Uterus (tissue), 4 donors: Measurements from ENCODE around the gene ICA1L. TPM values are rescaled to one million over a fixed set of nuclear protein-coding genes. Genes with fewer than 3 reads are reported as not detected.
"Not testable (repeated sequence)": the region's sequence is repeated elsewhere in the genome, so short reads cannot be mapped to it uniquely, and the experiment has no call there.

Experiments
- DNase-seq, 2 donors: peaks; one replicate each; pipeline ENCODE4 v3.0.0-alpha.2; 2019 to 2020
- H3K27ac ChIP-seq, 2 donors: fragments of 200-600 bp; sonication (generic); 1 replicate in 1 of 2; 2 replicates in 1 of 2; pipeline ENCODE4 v1.5.1; 2016 to 2018
- H3K27me3 ChIP-seq, 2 donors: fragments of 200-600 bp; sonication (generic); one replicate each; pipeline ENCODE4 v1.5.1; 2018 to 2019; ENCODE audit warnings: control low read depth in 1 of 2
- H3K36me3 ChIP-seq, 2 donors: fragments of 200-600 bp; sonication (generic); one replicate each; pipeline ENCODE4 v1.5.1; 2019; ENCODE audit warnings: control low read depth in 1 of 2
- H3K4me1 ChIP-seq, 2 donors: fragments of 200-600 bp; sonication (generic); one replicate each; pipeline ENCODE4 v1.5.1; 2018 to 2019; ENCODE audit warnings: control low read depth in 1 of 2
- H3K4me3 ChIP-seq, 2 donors: fragments of 200-600 bp; sonication (generic); 1 replicate in 1 of 2; 2 replicates in 1 of 2; pipeline ENCODE4 v1.5.1; 2018 to 2019; ENCODE audit warnings: mild to moderate bottlenecking in 1 of 2
- H3K9me3 ChIP-seq, 2 donors: fragments of 200-600 bp; sonication (generic); one replicate each; pipeline ENCODE4 v1.5.1; 2019; ENCODE audit warnings: control low read depth in 1 of 2
- CTCF ChIP-seq, 4 experiments: fragments of 200-600 bp in 2 of 4; fragments of 450-650 bp in 2 of 4; sonication (generic) in 2 of 4; IDR thresholded peaks; one replicate each; pipeline ENCODE4 v1.5.1; 2016 to 2019; ENCODE audit warnings: antibody characterized with exemption in 4 of 4, mild to moderate bottlenecking in 2 of 4, moderate library complexity in 1 of 4
- POLR2A ChIP-seq, 2 donors: fragments of 450-650 bp; IDR thresholded peaks; one replicate each; pipeline ENCODE4 v1.6.1; 2016; ENCODE audit warnings: antibody characterized with exemption in 2 of 2, mild to moderate bottlenecking in 1 of 2, moderate library complexity in 1 of 2
- intact Hi-C: fragments of 100-400 bp; cut with DNase I; formaldehyde crosslinking; loops from one replicate; pipeline ENCODE4 v1.15.1; 2023; ENCODE audit warnings: low total_unique reads
- total RNA-seq, 4 donors: library from RNA; depleted of rRNA in 3 of 4; stranded (reverse); fragments of >200 nt in 3 of 4; gene quantifications; one replicate each; pipeline versions ENCODE4 v1.1.0 to v1.2.4, GENCODE V29; 2014 to 2023
- donor health status: DM: yes; HTN: yes; CAD: no.

Gene ICA1L
- total RNA-seq, 4 donors from 2014 or later: 10.0 to 56.8 (median 41.3) TPM

- H3K36me3 ChIP-seq: no peaks in the 10 kb centered on the region
- intact Hi-C loops: no loop called here
- no peak for TF ChIP-seq CTCF (IDR thresholded peaks at IDR 0.05)
- TF ChIP-seq POLR2A (IDR thresholded peaks at IDR 0.05): no peak
- DNase-seq: no peak
- no peak overlapping the region for H3K4me3 ChIP-seq
- H3K4me1 ChIP-seq: no peaks in the 10 kb centered on the region
- H3K9me3 ChIP-seq: no peaks in the 10 kb centered on the region
- no peaks in the 10 kb centered on the region for H3K27me3 ChIP-seq
- H3K27ac ChIP-seq: peak overlapping the region in 1 of 2 donors; percentile 61
Measured at GRCh38 chr2:202814226-202814625, 57.3 kb downstream of the ICA1L start.

- no peaks in the 10 kb centered on the region for H3K4me1 ChIP-seq
- H3K27ac ChIP-seq: no peak overlapping the region
- H3K4me3 ChIP-seq: no peak overlapping the region
- H3K9me3 ChIP-seq: no peaks in the 10 kb centered on the region
- DNase-seq: no peak
- no peaks in the 10 kb centered on the region for H3K27me3 ChIP-seq
- intact Hi-C loops: no loop called here
- H3K36me3 ChIP-seq: no peaks in the 10 kb centered on the region
- TF ChIP-seq CTCF (IDR thresholded peaks at IDR 0.05) (no peak), POLR2A (IDR thresholded peaks at IDR 0.05) (no peak)
Measured at GRCh38 chr2:202813387-202813786, 58.2 kb downstream of the ICA1L start.

GRCh38 chr2:202808754-202809153, 62.8 kb downstream of the ICA1L start:
- intact Hi-C loops: no loop called here
- Histone ChIP-seq H3K4me1 (no peaks in the 10 kb centered on the region), H3K36me3 (no peaks in the 10 kb centered on the region), H3K4me3 (no peak overlapping the region), H3K27me3 (no peaks in the 10 kb centered on the region), H3K27ac (no peak overlapping the region), H3K9me3 (no peaks in the 10 kb centered on the region)
- DNase-seq: no peak
- TF ChIP-seq POLR2A (IDR thresholded peaks at IDR 0.05): no peak
- TF ChIP-seq CTCF (IDR thresholded peaks at IDR 0.05): no peak

- peak; percentile 55 to 60 for DNase-seq
- intact Hi-C loops, H3K27me3 ChIP-seq, H3K36me3 ChIP-seq, H3K9me3 ChIP-seq, H3K4me1 ChIP-seq, H3K4me3 ChIP-seq: not testable (repeated sequence)
- peak overlapping the region in 1 of 2 donors; percentile 13 for H3K27ac ChIP-seq
Measured at GRCh38 chr2:202807431-202808138, 64.0 kb downstream of the ICA1L start.

GRCh38 chr2:202805911-202806310, 65.7 kb downstream of the ICA1L start:
- H3K36me3 ChIP-seq, H3K4me3 ChIP-seq, H3K4me1 ChIP-seq, intact Hi-C loops, H3K27me3 ChIP-seq, H3K27ac ChIP-seq, H3K9me3 ChIP-seq: not testable (repeated sequence)
- DNase-seq: peak in 1 of 2 donors; percentile 27

GRCh38 chr2:202797944-202798343, 73.6 kb downstream of the ICA1L start:
- Histone ChIP-seq H3K4me3 (no peak overlapping the region), H3K27me3 (no peaks in the 10 kb centered on the region), H3K27ac (no peak overlapping the region), H3K36me3 (no peaks in the 10 kb centered on the region), H3K4me1 (no peaks in the 10 kb centered on the region), H3K9me3 (no peaks in the 10 kb centered on the region)
- TF ChIP-seq POLR2A (IDR thresholded peaks at IDR 0.05) (no peak), CTCF (IDR thresholded peaks at IDR 0.05) (no peak)
- intact Hi-C loops: no loop called here
- DNase-seq: no peak
